ENCODE measurements around the gene EMC10.
"Not testable (repeated sequence)": the region's sequence is repeated elsewhere in the genome, so short reads cannot be mapped to it uniquely, and the experiment has no call there.

The EMC10 gene

GRCh38 chr19:50461066-50461875 lies 15.0 kb upstream of the EMC10 start:
- Mint-ChIP-seq H3K36me3 (ENCODE audit: low read depth) (no peaks in the 10 kb centered on the region), H3K4me1 (ENCODE audit: low read depth) (peaks cover 15% of the 10 kb centered on the region), H3K4me3 (no peak overlapping the region), H3K9me3 (no peaks in the 10 kb centered on the region), H3K27me3 (peaks cover 19% of the 10 kb centered on the region), H3K27ac (no peak overlapping the region)

GRCh38 chr19:50462970-50463369 lies 13.3 kb upstream of the EMC10 start:
- Mint-ChIP-seq H3K27ac (no peak overlapping the region), H3K27me3 (peaks cover 8% of the 10 kb centered on the region), H3K4me3 (no peak overlapping the region), H3K9me3 (no peaks in the 10 kb centered on the region), H3K4me1 (ENCODE audit: low read depth) (peaks cover 15% of the 10 kb centered on the region), H3K36me3 (ENCODE audit: low read depth) (no peaks in the 10 kb centered on the region)

- Mint-ChIP-seq H3K9me3 (no peaks in the 10 kb centered on the region), H3K27me3 (peaks cover 8% of the 10 kb centered on the region), H3K4me1 (ENCODE audit: low read depth) (peaks cover 15% of the 10 kb centered on the region), H3K27ac (no peak overlapping the region), H3K36me3 (ENCODE audit: low read depth) (no peaks in the 10 kb centered on the region), H3K4me3 (no peak overlapping the region)
Observed at GRCh38 chr19:50464348-50464747, 12.0 kb upstream of the EMC10 start.

- no peaks in the 10 kb centered on the region for H3K9me3 Mint-ChIP-seq
- peaks cover 8% of the 10 kb centered on the region for H3K27me3 Mint-ChIP-seq
- no peak overlapping the region for H3K27ac Mint-ChIP-seq
- peaks cover 11% of the 10 kb centered on the region for H3K4me1 Mint-ChIP-seq (ENCODE audit: low read depth)
- no peak overlapping the region for H3K4me3 Mint-ChIP-seq
- H3K36me3 Mint-ChIP-seq (ENCODE audit: low read depth) = no peaks in the 10 kb centered on the region
Observed at GRCh38 chr19:50465000-50465399, 11.3 kb upstream of the EMC10 start.

- H3K27me3 Mint-ChIP-seq = peaks cover 8% of the 10 kb centered on the region
- H3K4me3 Mint-ChIP-seq = no peak overlapping the region
- H3K4me1 Mint-ChIP-seq (ENCODE audit: low read depth) = peaks cover 4% of the 10 kb centered on the region
- H3K36me3 Mint-ChIP-seq (ENCODE audit: low read depth) = no peaks in the 10 kb centered on the region
- H3K9me3 Mint-ChIP-seq = no peaks in the 10 kb centered on the region
- no peak overlapping the region for H3K27ac Mint-ChIP-seq
Observed at GRCh38 chr19:50465986-50466705, 10.2 kb upstream of the EMC10 start.

GRCh38 chr19:50466706-50467039 lies 9.6 kb upstream of the EMC10 start:
- H3K4me3 Mint-ChIP-seq = no peak overlapping the region
- H3K27ac Mint-ChIP-seq = no peak overlapping the region
- no peaks in the 10 kb centered on the region for H3K36me3 Mint-ChIP-seq (ENCODE audit: low read depth)
- no peaks in the 10 kb centered on the region for H3K9me3 Mint-ChIP-seq
- no peaks in the 10 kb centered on the region for H3K4me1 Mint-ChIP-seq (ENCODE audit: low read depth)
- peaks cover 8% of the 10 kb centered on the region for H3K27me3 Mint-ChIP-seq

GRCh38 chr19:50467566-50467965 lies 8.7 kb upstream of the EMC10 start:
- no peaks in the 10 kb centered on the region for H3K4me1 Mint-ChIP-seq (ENCODE audit: low read depth)

GRCh38 chr19:50468818-50469217 lies 7.5 kb upstream of the EMC10 start:
- Mint-ChIP-seq H3K4me3 (no peak overlapping the region), H3K4me1 (ENCODE audit: low read depth) (no peaks in the 10 kb centered on the region), H3K36me3 (ENCODE audit: low read depth) (no peaks in the 10 kb centered on the region), H3K27ac (no peak overlapping the region), H3K9me3 (no peaks in the 10 kb centered on the region), H3K27me3 (peaks cover 4% of the 10 kb centered on the region)

More at GRCh38 chr19:50467566-50467965, 8.7 kb upstream of the EMC10 start:
- Mint-ChIP-seq H3K36me3 (ENCODE audit: low read depth) (no peaks in the 10 kb centered on the region), H3K9me3 (no peaks in the 10 kb centered on the region), H3K27ac (no peak overlapping the region), H3K4me3 (no peak overlapping the region), H3K27me3 (peaks cover 8% of the 10 kb centered on the region)

GRCh38 chr19:50473336-50473735 lies 3.0 kb upstream of the EMC10 start:
- H3K4me1 Mint-ChIP-seq (ENCODE audit: low read depth) = peaks cover 15% of the 10 kb centered on the region
- not testable (repeated sequence) for H3K4me3 Mint-ChIP-seq; H3K9me3 Mint-ChIP-seq; H3K27me3 Mint-ChIP-seq; H3K27ac Mint-ChIP-seq; H3K36me3 Mint-ChIP-seq (ENCODE audit: low read depth)

GRCh38 chr19:50475101-50475568 lies 1.2 kb upstream of the EMC10 start:
- Mint-ChIP-seq H3K4me3 (peak overlapping the region; percentile 11), H3K27ac (no peak overlapping the region), H3K36me3 (ENCODE audit: low read depth) (peaks cover 11% of the 10 kb centered on the region)

GRCh38 chr19:50475736-50476223 lies 527 bp upstream of the EMC10 start:
- Mint-ChIP-seq H3K4me3 (peak overlapping the region; percentile 71), H3K36me3 (ENCODE audit: low read depth) (peaks cover 11% of the 10 kb centered on the region), H3K4me1 (ENCODE audit: low read depth) (peaks cover 20% of the 10 kb centered on the region), H3K27ac (peak overlapping the region; percentile 58), H3K9me3 (no peaks in the 10 kb centered on the region), H3K27me3 (no peaks in the 10 kb centered on the region)

More at GRCh38 chr19:50475101-50475568, 1.2 kb upstream of the EMC10 start:
- Mint-ChIP-seq H3K27me3 (no peaks in the 10 kb centered on the region), H3K9me3 (no peaks in the 10 kb centered on the region), H3K4me1 (ENCODE audit: low read depth) (peaks cover 20% of the 10 kb centered on the region)

GRCh38 chr19:50476907-50477238 lies 566 bp downstream of the EMC10 start:
- no peaks in the 10 kb centered on the region for H3K27me3 Mint-ChIP-seq
- H3K27ac Mint-ChIP-seq = peak overlapping the region; percentile 78
- peak overlapping the region; percentile 89 for H3K4me3 Mint-ChIP-seq
- no peaks in the 10 kb centered on the region for H3K9me3 Mint-ChIP-seq
- H3K4me1 Mint-ChIP-seq (ENCODE audit: low read depth) = peaks cover 20% of the 10 kb centered on the region
- H3K36me3 Mint-ChIP-seq (ENCODE audit: low read depth) = peaks cover 11% of the 10 kb centered on the region

GRCh38 chr19:50477751-50478515 lies 1.6 kb downstream of the EMC10 start:
- peaks cover 20% of the 10 kb centered on the region for H3K4me1 Mint-ChIP-seq (ENCODE audit: low read depth)
- no peaks in the 10 kb centered on the region for H3K9me3 Mint-ChIP-seq
- H3K27ac Mint-ChIP-seq = peak overlapping the region; percentile 10
- H3K27me3 Mint-ChIP-seq = no peaks in the 10 kb centered on the region
- H3K36me3 Mint-ChIP-seq (ENCODE audit: low read depth) = peaks cover 12% of the 10 kb centered on the region
- peak overlapping the region; percentile 89 for H3K4me3 Mint-ChIP-seq

GRCh38 chr19:50478901-50479715 lies 2.8 kb downstream of the EMC10 start:
- H3K27ac Mint-ChIP-seq = no peak overlapping the region

More at GRCh38 chr19:50478901-50479715, 2.8 kb downstream of the EMC10 start:
- peaks cover 17% of the 10 kb centered on the region for H3K36me3 Mint-ChIP-seq (ENCODE audit: low read depth)
- H3K27me3 Mint-ChIP-seq = no peaks in the 10 kb centered on the region
- no peaks in the 10 kb centered on the region for H3K9me3 Mint-ChIP-seq
- H3K4me3 Mint-ChIP-seq = peak overlapping the region; percentile 17
- peaks cover 20% of the 10 kb centered on the region for H3K4me1 Mint-ChIP-seq (ENCODE audit: low read depth)

All from stimulated activated naive CD8-positive, alpha-beta T cell treated with anti-CD3 and anti-CD28 coated beads, Interleukin-15, Interleukin-2, amounts not matched to agents 100 ng/mL and 50 ng/mL, for 24 hours (primary cell).